HG03520 (cell line): Measurements from ENCODE around the gene PLD4.

Source experiments
- ATAC-seq: cut with Tn5 transposase; IDR thresholded peaks from one replicate; pipeline ENCODE4 v1.9.1; 2021; ENCODE audit warnings: mild to moderate bottlenecking, moderate library complexity; ENCODE audit not compliant: unreplicated experiment

The PLD4 gene

GRCh38 chr14:104973135-104973384 lies 48.4 kb downstream of the PLD4 start:
- no peak for ATAC-seq

GRCh38 chr14:104973385-104974145 lies 48.9 kb downstream of the PLD4 start:
- ATAC-seq = no peak

GRCh38 chr14:104974146-104974541 lies 49.5 kb downstream of the PLD4 start:
- ATAC-seq = no peak

- no peak for ATAC-seq
Observed at GRCh38 chr14:104974665-104975390, 50.1 kb downstream of the PLD4 start.

- no peak for ATAC-seq
Observed at GRCh38 chr14:104975481-104976197, 51.0 kb downstream of the PLD4 start.

GRCh38 chr14:104976198-104977007 lies 51.7 kb downstream of the PLD4 start:
- ATAC-seq = no peak

GRCh38 chr14:104977008-104977680 lies 52.5 kb downstream of the PLD4 start:
- ATAC-seq = no peak

GRCh38 chr14:104977681-104978653 lies 53.3 kb downstream of the PLD4 start, which contains the start of gene AHNAK2:
TSS of gene AHNAK2 (minus strand) at chr14:104978374. CDS start at chr14:104978237, 137 bp downstream.
- ATAC-seq = no peak

- no peak for ATAC-seq
Observed at GRCh38 chr14:104978746-104979691, 54.3 kb downstream of the PLD4 start.

- ATAC-seq = no peak
Observed at GRCh38 chr14:104979758-104980610, 55.3 kb downstream of the PLD4 start.

- no peak for ATAC-seq
Observed at GRCh38 chr14:104980611-104981531, 56.2 kb downstream of the PLD4 start.

GRCh38 chr14:104981699-104982541 lies 57.2 kb downstream of the PLD4 start:
- ATAC-seq = no peak

GRCh38 chr14:104982548-104983230 lies 58.0 kb downstream of the PLD4 start:
- no peak for ATAC-seq
